Osteoblast (primary cell): ENCODE measurements around the gene KLHL24. TPM values are rescaled to one million over a fixed set of nuclear protein-coding genes. Genes with fewer than 3 reads are reported as not detected.
"Not testable (repeated sequence)": the region's sequence is repeated elsewhere in the genome, so short reads cannot be mapped to it uniquely, and the experiment has no call there.

Source experiments
- DNase-seq: peaks from one replicate; pipeline ENCODE4 v3.0.0; 2011; ENCODE audit warnings: low spot score, mixed read lengths; ENCODE audit not compliant: insufficient read length; ENCODE audit errors: missing footprints
- H2AFZ ChIP-seq: 2 replicates; pipeline ENCODE4 v1.6.0; 2011; ENCODE audit warnings: mild to moderate bottlenecking, low read length
- H3K27ac ChIP-seq: 2 replicates; pipeline ENCODE4 v1.5.1; 2011; ENCODE audit warnings: mild to moderate bottlenecking, low read depth, low read length, moderate library complexity
- H3K27me3 ChIP-seq: 2 replicates; pipeline ENCODE4 v1.6.0; 2012; ENCODE audit warnings: mild to moderate bottlenecking, control low read depth, inconsistent platforms, low read length, moderate library complexity; ENCODE audit not compliant: insufficient read depth
- H3K36me3 ChIP-seq: 2 replicates; pipeline ENCODE4 v1.5.1; 2011; ENCODE audit warnings: mild to moderate bottlenecking, low read length, control low read depth, moderate library complexity; ENCODE audit not compliant: insufficient read depth
- H3K4me1 ChIP-seq: 2 replicates; pipeline ENCODE4 v1.5.1; 2011; ENCODE audit warnings: mild to moderate bottlenecking, low read length, control low read depth, moderate library complexity; ENCODE audit not compliant: insufficient read depth
- H3K4me2 ChIP-seq: 2 replicates; pipeline ENCODE4 v1.6.0; 2011; ENCODE audit warnings: mild to moderate bottlenecking, low read length; ENCODE audit not compliant: insufficient read depth
- H3K4me3 ChIP-seq: fragments of 200-600 bp; sonication (generic); 3 replicates; pipeline ENCODE4 v1.5.1; 2012; ENCODE audit warnings: mild to moderate bottlenecking, low read length, inconsistent platforms; ENCODE audit not compliant: insufficient read depth
- H3K79me2 ChIP-seq: 2 replicates; pipeline ENCODE4 v1.6.0; 2012; ENCODE audit warnings: mild to moderate bottlenecking, low read length, control low read depth, inconsistent platforms; ENCODE audit not compliant: insufficient read depth
- H3K9me3 ChIP-seq: 2 replicates; pipeline ENCODE4 v1.5.1; 2011; ENCODE audit warnings: low read depth, low read length, control low read depth
- H4K20me1 ChIP-seq: 2 replicates; pipeline ENCODE4 v1.6.0; 2012; ENCODE audit warnings: mild to moderate bottlenecking, low read length, control low read depth; ENCODE audit not compliant: insufficient read depth
- CTCF ChIP-seq: IDR thresholded peaks from 2 replicates; pipeline ENCODE4 v1.5.1; 2011; ENCODE audit warnings: mild to moderate bottlenecking, low read depth, low read length, moderate library complexity; ENCODE audit errors: extremely low read depth
- total RNA-seq: library from RNA; depleted of rRNA; stranded (reverse); fragments of >200 nt; gene quantifications from 2 replicates; pipeline ENCODE4 v1.2.3, GENCODE V29; 2012

The KLHL24 gene
- total RNA-seq, 1 donor = 174 TPM

- Histone ChIP-seq H3K4me1 (no peaks in the 10 kb centered on the region), H3K79me2 (no peaks in the 10 kb centered on the region), H3K36me3 (no peaks in the 10 kb centered on the region), H2AFZ (no peak overlapping the region), H3K4me2 (no peak overlapping the region), H3K27me3 (no peaks in the 10 kb centered on the region), H3K4me3 (no peak overlapping the region), H3K9me3 (no peaks in the 10 kb centered on the region), H4K20me1 (no peaks in the 10 kb centered on the region), H3K27ac (no peak overlapping the region)
- DNase-seq = no peak
- TF ChIP-seq CTCF = no peak
Observed at GRCh38 chr3:183626877-183627594, 8.4 kb upstream of the KLHL24 start.

GRCh38 chr3:183629546-183630301, 5.7 kb upstream of the KLHL24 start:
- no peak overlapping the region for H2AFZ ChIP-seq
- H3K4me2 ChIP-seq = no peak overlapping the region
- H3K79me2 ChIP-seq = no peaks in the 10 kb centered on the region
- no peak for DNase-seq
- H3K36me3 ChIP-seq = no peaks in the 10 kb centered on the region
- H3K4me1 ChIP-seq = no peaks in the 10 kb centered on the region
- no peak overlapping the region for H3K27ac ChIP-seq
- no peak overlapping the region for H3K4me3 ChIP-seq
- TF ChIP-seq CTCF = no peak
- H4K20me1 ChIP-seq = no peaks in the 10 kb centered on the region
- H3K27me3 ChIP-seq = no peaks in the 10 kb centered on the region
- H3K9me3 ChIP-seq = no peaks in the 10 kb centered on the region

GRCh38 chr3:183631715-183632114, 3.7 kb upstream of the KLHL24 start:
- Histone ChIP-seq H3K79me2 (peaks cover under 1% of the 10 kb centered on the region), H3K27me3 (no peaks in the 10 kb centered on the region), H3K4me2 (no peak overlapping the region), H2AFZ (no peak overlapping the region), H3K4me3 (no peak overlapping the region), H4K20me1 (no peaks in the 10 kb centered on the region), H3K27ac (no peak overlapping the region), H3K36me3 (no peaks in the 10 kb centered on the region), H3K9me3 (no peaks in the 10 kb centered on the region), H3K4me1 (no peaks in the 10 kb centered on the region)
- no peak for TF ChIP-seq CTCF
- no peak for DNase-seq

GRCh38 chr3:183632725-183633124, 2.7 kb upstream of the KLHL24 start:
- not testable (repeated sequence) for H3K9me3 ChIP-seq, DNase-seq

More at GRCh38 chr3:183632725-183633124, 2.7 kb upstream of the KLHL24 start:
- H3K79me2 ChIP-seq, H3K4me1 ChIP-seq, H3K27ac ChIP-seq, H4K20me1 ChIP-seq, H3K4me3 ChIP-seq, H3K27me3 ChIP-seq, H2AFZ ChIP-seq, H3K36me3 ChIP-seq, H3K4me2 ChIP-seq: not testable (repeated sequence)
